Keratinocyte (primary cell): ENCODE results near the gene CDC14B.

Source experiments
- EZH2 ChIP-seq: IDR thresholded peaks from one replicate; pipeline ENCODE4 v1.6.1; 2012; ENCODE audit warnings: inconsistent platforms, mild to moderate bottlenecking, low read length, moderate library complexity
- TF ChIP-seq, protein P1 (sequence below), 3 experiments: IDR thresholded peaks in 1 of 3; conservative IDR thresholded peaks in 1 of 3; optimal IDR thresholded peaks in 1 of 3; 2 replicates in 2 of 3; 3 replicates in 1 of 3; pipeline versions ENCODE3 to v1.5.1; 2011; ENCODE audit warnings: low read length in 3 of 3, mild to moderate bottlenecking in 3 of 3, moderate library complexity in 2 of 3, control low read depth in 1 of 3, inconsistent platforms in 1 of 3; ENCODE audit not compliant: insufficient read depth in 2 of 3; ENCODE audit errors: extremely low read depth in 1 of 3

DNA sequence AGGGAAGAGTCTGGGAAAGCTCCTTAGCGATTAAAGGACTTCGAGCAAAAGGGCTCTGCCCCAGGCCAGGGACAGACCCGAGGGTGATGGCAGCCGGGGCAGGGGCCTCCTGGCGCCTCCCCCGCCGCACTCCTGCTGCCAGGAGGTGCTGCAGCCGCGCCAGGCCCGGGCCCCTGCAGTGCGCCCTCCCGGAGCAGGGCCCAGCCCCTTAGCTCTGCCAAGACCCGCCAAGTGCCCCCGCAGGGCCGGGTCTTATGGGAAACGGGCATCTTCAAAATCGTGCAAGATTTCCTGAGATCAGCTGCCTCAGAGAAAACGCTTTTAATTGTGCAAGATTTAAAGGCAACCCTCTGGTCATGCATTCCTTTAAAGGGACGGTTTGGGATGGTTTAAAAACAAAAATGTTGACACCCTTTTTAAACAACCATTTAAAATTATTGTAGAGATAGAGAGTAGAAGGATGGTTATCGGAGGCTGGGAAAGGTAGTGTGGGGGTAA, 52.4 kb downstream of the CDC14B start:
- TF ChIP-seq, protein P1, sequence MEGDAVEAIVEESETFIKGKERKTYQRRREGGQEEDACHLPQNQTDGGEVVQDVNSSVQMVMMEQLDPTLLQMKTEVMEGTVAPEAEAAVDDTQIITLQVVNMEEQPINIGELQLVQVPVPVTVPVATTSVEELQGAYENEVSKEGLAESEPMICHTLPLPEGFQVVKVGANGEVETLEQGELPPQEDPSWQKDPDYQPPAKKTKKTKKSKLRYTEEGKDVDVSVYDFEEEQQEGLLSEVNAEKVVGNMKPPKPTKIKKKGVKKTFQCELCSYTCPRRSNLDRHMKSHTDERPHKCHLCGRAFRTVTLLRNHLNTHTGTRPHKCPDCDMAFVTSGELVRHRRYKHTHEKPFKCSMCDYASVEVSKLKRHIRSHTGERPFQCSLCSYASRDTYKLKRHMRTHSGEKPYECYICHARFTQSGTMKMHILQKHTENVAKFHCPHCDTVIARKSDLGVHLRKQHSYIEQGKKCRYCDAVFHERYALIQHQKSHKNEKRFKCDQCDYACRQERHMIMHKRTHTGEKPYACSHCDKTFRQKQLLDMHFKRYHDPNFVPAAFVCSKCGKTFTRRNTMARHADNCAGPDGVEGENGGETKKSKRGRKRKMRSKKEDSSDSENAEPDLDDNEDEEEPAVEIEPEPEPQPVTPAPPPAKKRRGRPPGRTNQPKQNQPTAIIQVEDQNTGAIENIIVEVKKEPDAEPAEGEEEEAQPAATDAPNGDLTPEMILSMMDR (optimal IDR thresholded peaks at IDR 0.05 in 1 of 3, IDR thresholded peaks at IDR 0.05 in 1 of 3, conservative IDR thresholded peaks at IDR 0.05 in 1 of 3; ENCODE audit: extremely low read depth in 1 of 3, insufficient read depth in 2 of 3, low read length in 3 of 3): no peak
- TF ChIP-seq EZH2: no peak
